Esophagus (tissue), 2 donors: Measurements from ENCODE around the gene ZNF622. TPM values are rescaled to one million over a fixed set of nuclear protein-coding genes. Genes with fewer than 3 reads are reported as not detected.
A peak's percentile ranks its signal among the peaks of the same experiment; 100 is the strongest.

ENCODE experiments used
- H3K27ac ChIP-seq, 2 donors: one replicate each; pipeline ENCODE4 v1.5.1; 2013; ENCODE audit warnings: low read depth in 2 of 2, mild to moderate bottlenecking in 2 of 2, inconsistent platforms in 1 of 2, low read length in 1 of 2, moderate library complexity in 1 of 2
- H3K27me3 ChIP-seq, 2 donors: one replicate each; pipeline ENCODE4 v1.6.1; 2013; ENCODE audit warnings: low read length in 2 of 2, control low read depth in 1 of 2, mild to moderate bottlenecking in 1 of 2; ENCODE audit not compliant: insufficient read depth in 2 of 2, control insufficient read depth in 1 of 2
- H3K36me3 ChIP-seq, 2 donors: one replicate each; pipeline ENCODE4 v1.6.1; 2013; ENCODE audit warnings: low read length in 1 of 2; ENCODE audit not compliant: control insufficient read depth in 2 of 2, insufficient read depth in 2 of 2
- H3K4me1 ChIP-seq, 2 donors: one replicate each; pipeline ENCODE4 v1.6.1; 2013; ENCODE audit warnings: low read length in 1 of 2; ENCODE audit not compliant: control insufficient read depth in 2 of 2, insufficient read depth in 2 of 2
- H3K4me3 ChIP-seq, 2 donors: one replicate each; pipeline ENCODE4 v1.5.1; 2013; ENCODE audit warnings: low read length in 2 of 2, mild to moderate bottlenecking in 2 of 2, low read depth in 1 of 2, moderate library complexity in 1 of 2
- H3K9me3 ChIP-seq, 2 donors: one replicate each; pipeline ENCODE4 v1.6.1; 2013; ENCODE audit warnings: mild to moderate bottlenecking in 2 of 2, low read depth in 1 of 2, low read length in 1 of 2, moderate library complexity in 1 of 2; ENCODE audit not compliant: control insufficient read depth in 2 of 2, insufficient read depth in 1 of 2
- WGBS, 2 donors: extraction: QIAGEN DNeasy Blood & Tissue Kit; methylation state at CpG; one replicate each; pipeline ENCODE4 v1.1.7; 2013; 5-methylcytosine and 5-hydroxymethylcytosine counted together
- polyA plus RNA-seq, 2 donors: library from polyadenylated mRNA; stranded (reverse); fragments of 200-250 nt; gene quantifications; one replicate each; pipeline ENCODE4 v1.2.3, GENCODE V29; 2013
- donor health status: healthy with polysubstance abuse.
- donor health status: Bipolar disorder and iron deficiency.

Gene ZNF622
- 10 to 100 TPM in 1 of 2 donors, 1 to 10 TPM in 1; 7.7 to 16.6 TPM for polyA plus RNA-seq

GRCh38 chr5:16465544-16466432 lies at the start of gene ZNF622:
Gene ZNF622, minus strand, starts transcription at chr5:16465800. Its CDS starts 135 bp downstream, at chr5:16465665.
- 0 to 1% methylated on average over 75 of the region's 75 CpGs for WGBS, 2 donors
- Histone ChIP-seq H3K4me3 (peak within 1 kb of the TSS; percentile 83 to 98), H3K36me3 (peaks cover 4 to 9% of the 10 kb centered on the region in 2 donors), H3K27me3 (no peaks in the 10 kb centered on the region), H3K27ac (peak within 1 kb of the TSS; percentile 79 to 91), H3K9me3 (no peaks in the 10 kb centered on the region), H3K4me1 (peaks cover 4 to 6% of the 10 kb centered on the region in 2 donors)

- 62 to 73% methylated on average over 3 of the region's 3 CpGs for WGBS, 2 donors
- Histone ChIP-seq H3K27me3 (no peaks in the 10 kb centered on the region), H3K27ac (no peak overlapping the region)
Observed at GRCh38 chr5:16510098-16510497, 44.5 kb upstream of the ZNF622 start.

GRCh38 chr5:16508730-16509531 lies 43.3 kb upstream of the ZNF622 start:
- peak overlapping the region in 1 of 2 donors; percentile 9 for H3K27ac ChIP-seq
- H3K4me1 ChIP-seq, result peaks cover 0 to 2% of the 10 kb centered on the region in 2 donors
- no peak overlapping the region for H3K4me3 ChIP-seq
- 37 to 46% methylated on average over 15 of the region's 15 CpGs for WGBS, 2 donors
- H3K9me3 ChIP-seq, result no peaks in the 10 kb centered on the region
- H3K36me3 ChIP-seq, result no peaks in the 10 kb centered on the region
- no peaks in the 10 kb centered on the region for H3K27me3 ChIP-seq

More at GRCh38 chr5:16510098-16510497, 44.5 kb upstream of the ZNF622 start:
- Histone ChIP-seq H3K36me3 (no peaks in the 10 kb centered on the region), H3K9me3 (no peaks in the 10 kb centered on the region), H3K4me3 (no peak overlapping the region), H3K4me1 (peaks cover 0 to 2% of the 10 kb centered on the region in 2 donors)

GRCh38 chr5:16507716-16508115 lies 42.1 kb upstream of the ZNF622 start:
- no peaks in the 10 kb centered on the region for H3K9me3 ChIP-seq
- no peaks in the 10 kb centered on the region for H3K27me3 ChIP-seq
- peaks cover 0 to 2% of the 10 kb centered on the region in 2 donors for H3K4me1 ChIP-seq
- H3K27ac ChIP-seq, result no peak overlapping the region
- no peak overlapping the region for H3K4me3 ChIP-seq
- H3K36me3 ChIP-seq, result no peaks in the 10 kb centered on the region

DNA sequence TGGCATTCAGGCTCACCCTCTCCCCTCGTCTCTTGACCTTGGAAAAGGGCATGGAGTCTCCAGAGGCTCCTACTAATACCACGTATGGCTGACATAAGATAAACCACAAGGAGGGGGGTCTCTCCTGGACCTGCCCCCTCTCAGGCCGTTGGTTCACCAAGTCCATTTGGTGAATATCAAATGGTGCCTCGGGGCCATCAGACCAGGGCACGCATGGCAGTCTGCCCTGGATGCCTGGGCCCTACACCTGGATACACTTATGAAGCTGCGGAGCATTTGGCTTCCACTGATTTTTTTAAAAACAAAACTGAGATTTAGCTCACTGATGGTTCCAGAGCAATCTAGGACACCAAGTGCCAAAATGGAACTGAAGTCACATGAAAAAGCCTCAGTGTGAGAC lies 40.3 kb upstream of the ZNF622 start:
- H3K27me3 ChIP-seq, result no peaks in the 10 kb centered on the region
- no peak overlapping the region for H3K27ac ChIP-seq
- H3K4me3 ChIP-seq, result no peak overlapping the region
- H3K9me3 ChIP-seq, result no peaks in the 10 kb centered on the region
- peaks cover 0 to 2% of the 10 kb centered on the region in 2 donors for H3K4me1 ChIP-seq
- no peaks in the 10 kb centered on the region for H3K36me3 ChIP-seq
- WGBS, 2 donors, result 85 to 90% methylated on average over 6 of the region's 6 CpGs

DNA sequence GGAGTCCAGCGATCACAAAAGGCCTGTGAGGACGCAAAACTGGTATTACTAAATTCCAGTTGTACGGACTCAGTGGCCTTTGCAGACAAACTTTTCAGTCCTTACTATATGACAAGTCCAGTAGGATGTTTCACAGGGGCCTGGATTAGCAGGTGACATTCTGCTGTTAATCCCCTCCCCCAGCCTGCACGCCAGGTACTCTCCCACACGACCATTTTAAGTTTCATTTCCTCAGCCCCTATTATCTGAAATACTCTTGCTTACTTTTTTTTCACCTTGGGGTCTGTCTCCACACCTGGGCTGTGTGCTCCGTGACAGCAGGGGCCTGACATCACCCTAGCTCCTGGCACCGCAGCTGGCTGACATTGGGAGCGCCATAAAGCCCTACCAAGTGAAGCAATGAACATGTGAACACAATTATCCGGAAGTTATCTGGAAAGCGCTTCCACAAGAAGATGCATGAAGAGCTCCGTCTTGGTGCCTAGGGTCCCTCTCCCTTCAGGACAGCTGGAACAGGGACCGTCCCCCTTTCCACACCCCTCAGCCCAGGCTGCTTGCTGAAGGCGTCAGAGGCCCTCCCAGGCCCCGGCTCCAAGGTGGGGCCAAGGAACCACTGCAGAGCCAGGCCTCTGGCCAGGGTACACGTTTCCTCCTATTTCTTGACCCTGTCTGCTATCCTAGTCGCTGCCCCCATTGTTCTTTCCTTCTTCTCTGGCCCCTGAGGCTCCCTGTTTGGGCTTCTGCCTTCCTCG lies 39.7 kb upstream of the ZNF622 start:
- no peak overlapping the region for H3K4me3 ChIP-seq
- no peaks in the 10 kb centered on the region for H3K27me3 ChIP-seq
- no peaks in the 10 kb centered on the region for H3K36me3 ChIP-seq
- WGBS, 2 donors, result 87% methylated on average over 17 of the region's 17 CpGs
- H3K4me1 ChIP-seq, result peaks cover 0 to 2% of the 10 kb centered on the region in 2 donors
- no peak overlapping the region for H3K27ac ChIP-seq
- no peaks in the 10 kb centered on the region for H3K9me3 ChIP-seq

GRCh38 chr5:16504571-16504970 lies 39.0 kb upstream of the ZNF622 start:
- Histone ChIP-seq H3K36me3 (no peaks in the 10 kb centered on the region), H3K27ac (no peak overlapping the region), H3K27me3 (no peaks in the 10 kb centered on the region), H3K9me3 (peaks cover 0 to 3% of the 10 kb centered on the region in 2 donors), H3K4me3 (no peak overlapping the region), H3K4me1 (peaks cover 0 to 2% of the 10 kb centered on the region in 2 donors)
- 89 to 92% methylated on average over 10 of the region's 10 CpGs for WGBS, 2 donors

DNA sequence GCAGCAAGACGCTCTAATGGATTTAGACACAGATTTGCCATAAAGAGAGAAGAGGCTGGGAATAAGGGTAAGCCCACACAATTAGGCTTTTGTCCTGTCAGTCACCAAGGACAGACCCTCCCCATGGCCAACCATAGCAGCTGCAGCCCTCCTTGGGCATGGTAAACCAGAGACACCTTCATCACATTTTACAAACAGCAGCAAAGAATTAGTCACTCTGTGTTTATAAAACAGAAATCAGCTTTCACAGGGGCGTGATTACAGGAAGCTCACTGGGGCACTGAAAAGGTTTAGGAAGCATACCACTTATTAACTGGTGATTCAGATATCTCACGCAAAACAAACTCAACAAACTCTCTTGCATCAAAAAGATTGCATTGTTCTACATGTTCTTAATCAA lies 37.3 kb upstream of the ZNF622 start:
- Histone ChIP-seq H3K9me3 (peaks cover 0 to 3% of the 10 kb centered on the region in 2 donors), H3K4me3 (no peak overlapping the region), H3K36me3 (no peaks in the 10 kb centered on the region), H3K27ac (no peak overlapping the region), H3K4me1 (no peaks in the 10 kb centered on the region), H3K27me3 (no peaks in the 10 kb centered on the region)
- 66 to 79% methylated on average over 3 of the region's 3 CpGs for WGBS, 2 donors

- Histone ChIP-seq H3K4me1 (no peaks in the 10 kb centered on the region), H3K36me3 (no peaks in the 10 kb centered on the region), H3K27ac (no peak overlapping the region), H3K9me3 (peaks cover 0 to 6% of the 10 kb centered on the region in 2 donors), H3K4me3 (no peak overlapping the region), H3K27me3 (no peaks in the 10 kb centered on the region)
- whole genome bisulfite sequencing, 2 donors, result 94% methylated on average over 5 of the region's 5 CpGs
Observed at GRCh38 chr5:16500024-16500423, 34.4 kb upstream of the ZNF622 start.
